GM12878 (cell line): ENCODE data around the gene RSPH1. TPM values are rescaled to one million over a fixed set of nuclear protein-coding genes. Genes with fewer than 3 reads are reported as not detected.

Source experiments
- ATAC-seq: fragments of 200-7000 bp; cut with Tn5 transposase; 3 replicates; pipeline ENCODE4 v1.9.1; 2020; ENCODE audit warnings: mild to moderate bottlenecking, moderate library complexity
- BruUV-seq: library from RNA; stranded (reverse); fragments of 400-500 nt; replicated peaks from 2 replicates; lab custom pipeline; 2021; lab: Mats Ljungman, UMichigan
- CTCF ChIA-PET: fragments of 300-600 bp; sonication (Branson Sonifier 250); formaldehyde crosslinking; extraction: SDS; loops from one replicate; lab custom pipeline; 2021; ENCODE audit warnings: inconsistent platforms; lab: Yijun Ruan, JAX
- POLR2A ChIA-PET: fragments of 350-600 bp; formaldehyde crosslinking; extraction: SDS; loops from one replicate; lab custom pipeline; 2021; ENCODE audit warnings: inconsistent platforms; lab: Charles Lee
- RAD21 ChIA-PET: fragments of 300-600 bp; sonication (Branson Sonifier 250); formaldehyde crosslinking; loops from one replicate; lab custom pipeline; 2023; ENCODE audit warnings: antibody characterized with exemption; ENCODE audit not compliant: unreplicated experiment; lab: Charles Lee
- SMC1A ChIA-PET: fragments of 300-600 bp; sonication (Branson Sonifier 250); formaldehyde crosslinking; loops from one replicate; lab custom pipeline; 2023; ENCODE audit not compliant: unreplicated experiment, uncharacterized antibody; lab: Charles Lee
- DNase-seq: peaks from one replicate; pipeline ENCODE4 v3.0.0-alpha.2; 2011; ENCODE audit warnings: low read depth, low spot score
- FAIRE-seq: peaks from 3 replicates; lab custom pipeline; 2011; peaks lifted over from hg19 to GRCh38; lab: Jason Lieb, UNC
- H2AFZ ChIP-seq: 2 replicates; pipeline ENCODE4 v1.6.0; 2011; ENCODE audit warnings: low read depth, low read length, control low read depth; ENCODE audit not compliant: control insufficient read depth
- H3K27ac ChIP-seq: 2 replicates; pipeline ENCODE4 v1.5.1; 2011; ENCODE audit warnings: control low read depth; ENCODE audit not compliant: control insufficient read depth, insufficient read depth
- H3K27me3 ChIP-seq, 2 experiments: replicated peaks in 1 of 2; 2 replicates each; pipeline versions ENCODE4 v1.6.0 to v1.6.1; 2011; ENCODE audit warnings: low read length in 1 of 2; ENCODE audit not compliant: control insufficient read depth in 2 of 2, insufficient read depth in 2 of 2
- H3K36me3 ChIP-seq, 2 experiments: 2 replicates each; pipeline ENCODE4 v1.5.1; 2011; ENCODE audit warnings: low read length in 1 of 2; ENCODE audit not compliant: control insufficient read depth in 2 of 2, insufficient read depth in 2 of 2
- H3K4me1 ChIP-seq: 2 replicates; pipeline ENCODE4 v1.6.1; 2011; ENCODE audit warnings: mild to moderate bottlenecking, low read length, moderate library complexity, mixed read lengths; ENCODE audit not compliant: control insufficient read depth, insufficient read depth
- H3K4me2 ChIP-seq: 2 replicates; pipeline ENCODE4 v1.6.0; 2011; ENCODE audit warnings: control low read depth; ENCODE audit not compliant: control insufficient read depth, insufficient read depth
- H3K4me3 ChIP-seq: fragments of 200-600 bp; sonication (generic); 2 replicates; pipeline ENCODE4 v1.5.1; 2016
- H3K79me2 ChIP-seq: 2 replicates; pipeline ENCODE4 v1.6.0; 2011; ENCODE audit warnings: low read length; ENCODE audit not compliant: control insufficient read depth, insufficient read depth
- H3K9ac ChIP-seq: 2 replicates; pipeline ENCODE4 v1.8.0; 2011; ENCODE audit warnings: low read length, control low read depth, mixed read lengths; ENCODE audit not compliant: control insufficient read depth, insufficient read depth
- H3K9me3 ChIP-seq: replicated peaks from 3 replicates; pipeline ENCODE4 v1.5.1; 2011; ENCODE audit warnings: mild to moderate bottlenecking, low read length; ENCODE audit not compliant: control insufficient read depth, insufficient read depth
- H4K20me1 ChIP-seq: 2 replicates; pipeline ENCODE4 v1.6.0; 2011; ENCODE audit not compliant: control insufficient read depth, insufficient read depth
- GATAD2B ChIP-seq: fragments of 450-650 bp; conservative IDR thresholded peaks from 2 replicates; pipeline ENCODE4 v1.6.1; 2017; ENCODE audit warnings: low read depth, mild to moderate bottlenecking, moderate library complexity
- IKZF2 ChIP-seq, 2 experiments: fragments of 450-650 bp; IDR thresholded peaks; 2 replicates each; pipeline ENCODE4 v1.6.1; 2017; ENCODE audit warnings: mild to moderate bottlenecking in 2 of 2, moderate library complexity in 2 of 2
- LARP7 ChIP-seq: fragments of 450-650 bp; IDR thresholded peaks from 2 replicates; pipeline ENCODE4 v1.6.1; 2017; ENCODE audit warnings: mild to moderate bottlenecking
- MTA3 ChIP-seq: IDR thresholded peaks from 2 replicates; pipeline ENCODE4 v1.6.1; 2012; ENCODE audit warnings: low read length, inconsistent platforms, borderline replicate concordance
- MXI1 ChIP-seq: fragments of 150-350 bp; IDR thresholded peaks from 2 replicates; pipeline ENCODE4 v1.6.1; 2011; ENCODE audit warnings: low read depth, mild to moderate bottlenecking, inconsistent platforms, low read length, improper control_type of control experiment
- SMAD5 ChIP-seq: IDR thresholded peaks from 2 replicates; pipeline ENCODE4 v1.6.1; 2016; ENCODE audit warnings: antibody characterized with exemption, low read depth
- SPI1 ChIP-seq: IDR thresholded peaks from 2 replicates; pipeline ENCODE4 v1.6.1; 2011; ENCODE audit warnings: low read depth, mild to moderate bottlenecking, low read length, moderate library complexity, borderline replicate concordance; ENCODE audit not compliant: insufficient read depth
- WGBS: methylation state at CpG from one replicate; pipeline ENCODE4 v1.1.6; 2016; ENCODE audit warnings: low lambda C conversion rate; ENCODE audit not compliant: insufficient replicate concordance, insufficient coverage; ENCODE audit errors: missing lambda C conversion rate; 5-methylcytosine and 5-hydroxymethylcytosine counted together
- in situ Hi-C: fragments of 300-500 bp; cut with MboI; formaldehyde crosslinking; loops from 9 replicates; pipeline ENCODE4 v1.14.3; 2018; ENCODE audit warnings: mixed read lengths
- intact Hi-C: fragments of 100-400 bp; cut with micrococcal nuclease; formaldehyde crosslinking; loops from one replicate; pipeline ENCODE4 v1.14.2; 2022; ENCODE audit not compliant: unreplicated experiment
- polyA plus RNA-seq, 11 experiments: library from polyadenylated mRNA; depleted of rRNA in 4 of 11; unstranded in 6 of 11; stranded (reverse) in 5 of 11; fragments of >200 nt; fragmentation: Nextera tagmentation in 4 of 11; fragmentation: Illumina TruSeq in 1 of 11; extraction: Ambion mirVana in 4 of 11; extraction: Trizol in 1 of 11; gene quantifications; 1 replicate in 1 of 11; 2 replicates in 10 of 11; pipeline versions ENCODE4 v1.2.1 to v1.2.3, GENCODE V29; 2011 to 2016; ENCODE audit warnings: inconsistent platforms in 2 of 11, missing spikeins in 2 of 11, low read depth in 1 of 11
- total RNA-seq, 4 experiments: library from RNA; depleted of rRNA in 3 of 4; stranded (reverse); fragments of >200 nt in 3 of 4; fragmentation: Illumina TruSeq in 1 of 4; extraction: Trizol in 1 of 4; gene quantifications; 2 replicates each; pipeline versions ENCODE4 v1.2.1 to v1.2.3, GENCODE V29; 2013 to 2021
- TF ChIP-seq, protein P1 (sequence below): fragments of 450-650 bp; IDR thresholded peaks from 2 replicates; pipeline ENCODE4 v1.6.1; 2016; ENCODE audit warnings: mild to moderate bottlenecking

RSPH1 gene
- total and polyA plus RNA-seq, 10 of the 15 experiments (the other 5 are each of a cell fraction or from before 2014, with no cell fraction given) = 0.11 to 1.4 (median 0.38) TPM

DNA sequence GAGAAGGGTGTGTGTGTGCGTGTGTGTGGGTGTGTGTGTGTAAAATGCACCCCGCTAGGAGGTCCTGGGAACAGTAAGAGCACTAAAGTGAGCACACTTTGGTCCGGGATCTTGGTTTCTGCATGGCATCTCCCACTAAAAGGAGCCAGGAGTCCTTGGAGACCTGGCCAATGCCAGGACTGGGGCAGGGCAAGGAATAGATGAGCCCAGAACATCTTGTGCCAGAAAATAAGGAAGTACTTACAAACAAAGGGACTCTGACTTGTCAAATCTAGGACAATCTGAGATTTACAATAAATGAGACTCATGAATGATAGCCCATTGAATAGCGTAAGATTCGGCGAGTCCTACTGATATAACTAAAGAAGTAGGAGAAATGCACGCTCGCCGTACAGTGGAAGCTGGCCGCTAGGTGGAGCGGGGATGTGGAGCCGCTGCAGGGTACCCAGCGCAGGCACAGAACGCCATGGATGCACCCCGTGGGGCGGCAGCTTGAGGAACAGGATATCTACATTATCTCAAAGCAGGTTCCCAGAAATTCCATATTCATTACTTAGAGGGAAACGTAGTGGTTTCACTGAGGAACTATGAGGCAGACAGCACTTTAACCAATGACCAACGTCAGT lies 24.7 kb upstream of the RSPH1 start:
- peaks cover 6% of the 10 kb centered on the region; the same call in 1 of the 2 replicates for H3K79me2 ChIP-seq
- H3K4me3 ChIP-seq = no peak overlapping the region
- RAD21 ChIA-PET = no interaction called here
- H3K4me1 ChIP-seq = peaks cover 29% of the 10 kb centered on the region
- H3K27ac ChIP-seq = no peak overlapping the region
- in situ Hi-C loops (no loop called here), intact Hi-C loops (no loop called here)
- no peak overlapping the region for H3K4me2 ChIP-seq
- POLR2A ChIA-PET = interaction anchor here (1.2 kb wide), 1 partner anchor 16 kb away, joined by 3 read pairs; no protein-coding TSS in a partner anchor
- no peaks in the 10 kb centered on the region for H3K27me3 ChIP-seq
- H4K20me1 ChIP-seq = no peaks in the 10 kb centered on the region
- SMC1A ChIA-PET = interaction anchor here (1.9 to 10.8 kb wide), 2 partner anchors 15 to 16 kb away, joined by 5 to 132 read pairs; no protein-coding TSS in a partner anchor
- CTCF ChIA-PET = interaction anchor here (1.2 kb wide), 1 partner anchor 17 kb away, joined by 3 read pairs; no protein-coding TSS in a partner anchor
- no peak overlapping the region for H2AFZ ChIP-seq
- WGBS = 97% methylated on average over 18 of the region's 18 CpGs
- peaks cover 3 to 30% of the 10 kb centered on the region in 2 experiments; a peak in 3 of 4 replicates for H3K36me3 ChIP-seq
- no TSS peak for BruUV-seq
- no peak for DNase-seq
- no peak overlapping the region for H3K9ac ChIP-seq
- no peaks in the 10 kb centered on the region for H3K9me3 ChIP-seq
- no peak for ATAC-seq
- TF ChIP-seq SPI1 = peak; percentile 45; the same call in 1 of the 2 replicates
- no peak for TF ChIP-seq IKZF2 (IDR thresholded peaks at IDR 0.05)
- no peak for TF ChIP-seq GATAD2B
- TF ChIP-seq SMAD5 = no peak
- TF ChIP-seq LARP7 = no peak
- no peak for TF ChIP-seq MTA3
- TF ChIP-seq, protein P1, sequence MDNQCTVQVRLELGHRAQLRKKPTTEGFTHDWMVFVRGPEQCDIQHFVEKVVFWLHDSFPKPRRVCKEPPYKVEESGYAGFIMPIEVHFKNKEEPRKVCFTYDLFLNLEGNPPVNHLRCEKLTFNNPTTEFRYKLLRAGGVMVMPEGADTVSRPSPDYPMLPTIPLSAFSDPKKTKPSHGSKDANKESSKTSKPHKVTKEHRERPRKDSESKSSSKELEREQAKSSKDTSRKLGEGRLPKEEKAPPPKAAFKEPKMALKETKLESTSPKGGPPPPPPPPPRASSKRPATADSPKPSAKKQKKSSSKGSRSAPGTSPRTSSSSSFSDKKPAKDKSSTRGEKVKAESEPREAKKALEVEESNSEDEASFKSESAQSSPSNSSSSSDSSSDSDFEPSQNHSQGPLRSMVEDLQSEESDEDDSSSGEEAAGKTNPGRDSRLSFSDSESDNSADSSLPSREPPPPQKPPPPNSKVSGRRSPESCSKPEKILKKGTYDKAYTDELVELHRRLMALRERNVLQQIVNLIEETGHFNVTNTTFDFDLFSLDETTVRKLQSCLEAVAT = 0 out of 2 replicates have a peak, but pooled peaks have one; percentile 39
- no peak for TF ChIP-seq MXI1
- no peak for FAIRE-seq
